Muscle of leg (tissue), 11 donors: Measurements from ENCODE around the gene CACNA2D4. TPM values are rescaled to one million over a fixed set of nuclear protein-coding genes. Genes with fewer than 3 reads are reported as not detected.

ENCODE experiments used
- DNase-seq: peaks from one replicate; pipeline ENCODE4 v3.0.0; 2013
- H3K27ac ChIP-seq: one replicate; pipeline ENCODE4 v1.5.1; 2013; ENCODE audit warnings: mild to moderate bottlenecking, low read length, control low read depth
- H3K27me3 ChIP-seq: one replicate; pipeline ENCODE4 v1.6.1; 2013; ENCODE audit warnings: low read length; ENCODE audit not compliant: control insufficient read depth, insufficient read depth
- H3K36me3 ChIP-seq: one replicate; pipeline ENCODE4 v1.6.1; 2013; ENCODE audit warnings: low read length; ENCODE audit not compliant: control insufficient read depth, insufficient read depth
- H3K4me1 ChIP-seq: one replicate; pipeline ENCODE4 v1.6.1; 2013; ENCODE audit warnings: low read length; ENCODE audit not compliant: control insufficient read depth, insufficient read depth
- H3K4me3 ChIP-seq: one replicate; pipeline ENCODE4 v1.5.1; 2013; ENCODE audit warnings: low read length, control low read depth
- H3K9me3 ChIP-seq: replicated peaks from 2 replicates; pipeline ENCODE4 v1.6.1; 2013; ENCODE audit warnings: low read depth, low read length; ENCODE audit not compliant: control insufficient read depth
- WGBS: methylation state at CpG from one replicate; pipeline ENCODE4 v1.1.5; 2013; ENCODE audit warnings: missing lambda C conversion rate; ENCODE audit not compliant: insufficient coverage; 5-methylcytosine and 5-hydroxymethylcytosine counted together
- polyA plus RNA-seq, 8 donors: library from polyadenylated mRNA; unstranded; fragments of 120-200 nt; gene quantifications; one replicate each; pipeline versions ENCODE4 v1.2.1 to v1.2.3, GENCODE V29; 2013; ENCODE audit warnings: inconsistent platforms in 1 of 8, low replicate concordance in 1 of 8; ENCODE audit not compliant: insufficient read length in 8 of 8, insufficient read depth in 1 of 8
- total RNA-seq: library from RNA; stranded (reverse); fragments of 120-200 nt; gene quantifications from one replicate; pipeline ENCODE4 v1.2.4, GENCODE V29; 2013

CACNA2D4 gene
- total and polyA plus RNA-seq, 9 donors, result 1.4 to 4.2 (median 2.6) TPM

DNA sequence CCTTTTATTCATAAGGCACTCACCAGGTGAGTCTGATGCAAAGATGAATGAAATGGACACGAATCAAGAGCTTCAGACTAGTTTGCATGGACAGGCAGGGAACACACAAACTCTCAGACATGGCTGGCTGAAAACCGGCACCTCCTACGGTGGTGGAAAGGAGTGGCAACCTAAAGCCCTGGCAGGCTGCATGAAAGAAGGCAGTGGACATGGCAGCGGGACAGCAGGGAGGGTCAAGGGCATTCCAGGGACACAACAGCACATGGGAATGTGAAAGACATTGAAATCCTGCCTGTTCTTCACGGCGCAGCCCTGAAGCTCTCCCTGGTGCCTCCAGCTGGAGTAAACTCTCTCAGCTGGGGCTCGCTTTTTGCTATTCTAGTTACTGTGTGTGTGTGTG lies 114.7 kb downstream of the CACNA2D4 start:
- Histone ChIP-seq H3K27ac (no peak overlapping the region), H3K27me3 (no peaks in the 10 kb centered on the region), H3K36me3 (no peaks in the 10 kb centered on the region), H3K4me3 (no peak overlapping the region), H3K9me3 (no peaks in the 10 kb centered on the region), H3K4me1 (peaks cover 19% of the 10 kb centered on the region)
- no peak for DNase-seq
- 71% methylated on average over 4 of the region's 7 CpGs for WGBS

- WGBS, result 36% methylated on average over 2 of the region's 16 CpGs
- H3K4me3 ChIP-seq, result no peak overlapping the region
- H3K27me3 ChIP-seq, result no peaks in the 10 kb centered on the region
- H3K9me3 ChIP-seq, result no peaks in the 10 kb centered on the region
- DNase-seq, result no peak
- no peaks in the 10 kb centered on the region for H3K36me3 ChIP-seq
- H3K4me1 ChIP-seq, result peaks cover 28% of the 10 kb centered on the region
- H3K27ac ChIP-seq, result no peak overlapping the region
Observed at GRCh38 chr12:1801303-1801975, 117.0 kb downstream of the CACNA2D4 start.

DNA sequence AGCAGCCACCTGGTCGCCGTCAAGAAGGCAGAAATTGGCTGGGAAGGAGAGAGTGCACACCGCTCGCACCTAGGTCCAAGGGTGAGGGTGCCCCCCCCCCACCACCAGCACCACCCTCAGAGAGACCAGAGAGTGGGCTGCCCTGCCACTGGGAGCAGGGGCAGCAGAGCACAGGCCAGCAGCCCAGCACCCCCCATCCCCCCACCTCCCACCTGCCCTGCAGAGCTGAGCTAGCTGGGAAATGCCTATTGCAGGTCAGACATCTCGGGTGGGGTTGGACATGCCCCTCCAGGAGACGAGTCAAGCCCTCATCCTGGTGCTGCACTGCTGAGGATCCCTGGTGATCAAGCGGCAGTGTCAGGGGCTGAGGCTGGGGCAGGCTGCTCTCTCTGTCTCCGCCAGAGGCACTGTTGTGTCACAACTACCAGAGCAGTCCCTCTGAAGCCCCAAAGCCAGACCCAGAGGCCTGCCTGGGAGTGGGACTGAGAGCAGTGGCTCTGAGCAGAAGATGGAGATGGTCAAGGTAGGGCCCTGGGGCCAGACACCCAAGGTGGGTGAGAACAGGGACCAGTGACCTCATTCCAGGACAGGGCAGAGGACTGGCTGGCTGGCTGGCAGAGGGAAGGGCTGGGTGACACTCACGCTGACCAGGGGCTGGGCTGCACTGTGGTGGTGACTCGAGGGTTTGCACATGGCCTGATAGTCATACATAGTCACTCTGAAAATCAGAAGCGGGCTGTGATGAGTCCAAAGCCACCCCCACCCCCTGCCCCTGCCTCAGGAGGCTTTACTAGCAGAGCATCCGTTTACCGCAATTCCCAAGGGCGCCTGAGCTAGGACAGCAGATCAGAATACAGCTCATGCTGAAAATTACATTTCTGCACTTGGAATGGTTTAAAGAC lies 117.8 kb downstream of the CACNA2D4 start:
- peaks cover 27% of the 10 kb centered on the region for H3K4me1 ChIP-seq
- no peaks in the 10 kb centered on the region for H3K27me3 ChIP-seq
- WGBS, result 44% methylated on average over 6 of the region's 14 CpGs
- no peaks in the 10 kb centered on the region for H3K36me3 ChIP-seq
- DNase-seq, result no peak
- H3K9me3 ChIP-seq, result no peaks in the 10 kb centered on the region
- no peak overlapping the region for H3K4me3 ChIP-seq
- no peak overlapping the region for H3K27ac ChIP-seq

DNA sequence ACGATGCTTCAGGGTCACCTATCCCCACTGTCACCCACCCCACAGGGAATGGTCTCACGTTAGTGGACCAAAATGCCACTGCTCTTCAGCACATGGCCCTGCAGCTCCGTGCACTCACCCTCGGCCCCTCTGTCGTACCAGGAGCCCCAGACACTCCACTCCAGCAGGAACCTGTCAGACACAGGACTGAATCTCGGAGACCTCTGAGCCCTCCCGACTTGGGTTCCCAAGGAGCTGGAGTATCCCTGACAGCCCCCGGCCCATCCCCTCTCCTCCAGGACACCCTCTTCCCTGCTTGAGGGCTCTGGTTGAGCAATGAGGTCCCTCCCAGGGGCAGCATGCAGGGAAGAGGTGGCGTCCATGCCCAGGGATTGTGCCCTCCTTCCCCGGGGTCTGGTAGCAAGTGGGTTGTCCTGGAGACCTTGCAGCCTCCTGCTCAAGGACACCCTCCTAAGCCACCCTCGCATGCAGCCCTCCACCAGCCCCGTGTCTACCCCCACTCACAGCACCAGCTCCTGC lies 118.5 kb downstream of the CACNA2D4 start:
- 72% methylated on average over 10 of the region's 12 CpGs for WGBS
- H3K27me3 ChIP-seq, result no peaks in the 10 kb centered on the region
- no peak overlapping the region for H3K27ac ChIP-seq
- H3K4me3 ChIP-seq, result no peak overlapping the region
- peaks cover 31% of the 10 kb centered on the region for H3K4me1 ChIP-seq
- no peaks in the 10 kb centered on the region for H3K9me3 ChIP-seq
- DNase-seq, result no peak
- no peaks in the 10 kb centered on the region for H3K36me3 ChIP-seq

- Histone ChIP-seq H3K9me3 (no peaks in the 10 kb centered on the region), H3K27me3 (no peaks in the 10 kb centered on the region), H3K4me1 (peaks cover 31% of the 10 kb centered on the region), H3K36me3 (no peaks in the 10 kb centered on the region), H3K4me3 (no peak overlapping the region), H3K27ac (no peak overlapping the region)
- DNase-seq, result no peak
- 85% methylated on average over 15 of the region's 21 CpGs for WGBS
Observed at GRCh38 chr12:1799051-1799881, 119.2 kb downstream of the CACNA2D4 start.

DNA sequence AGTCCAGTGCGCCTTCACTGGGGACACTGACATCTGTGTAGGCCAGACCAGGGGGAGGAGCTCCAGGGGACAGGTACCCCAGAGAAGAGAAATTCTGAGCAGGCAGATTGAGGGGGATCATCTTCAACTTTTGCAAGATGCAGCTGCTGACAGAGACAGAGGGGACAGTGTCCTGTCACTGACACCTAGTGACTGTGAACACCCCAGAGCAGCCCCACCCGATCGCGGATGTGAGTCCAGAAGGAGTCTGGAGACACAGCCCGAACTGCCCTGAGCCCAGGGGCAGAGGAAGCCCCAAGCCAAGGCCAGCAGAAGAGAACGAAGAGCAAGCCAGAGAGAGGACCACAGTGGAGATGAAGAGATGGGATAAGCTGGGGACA lies 119.8 kb downstream of the CACNA2D4 start:
- WGBS, result 85% methylated on average over 6 of the region's 6 CpGs
- Histone ChIP-seq H3K4me1 (peaks cover 36% of the 10 kb centered on the region), H3K9me3 (no peaks in the 10 kb centered on the region), H3K27me3 (no peaks in the 10 kb centered on the region), H3K36me3 (no peaks in the 10 kb centered on the region), H3K27ac (no peak overlapping the region), H3K4me3 (no peak overlapping the region)
- DNase-seq, result no peak

GRCh38 chr12:1797991-1798640 lies 120.3 kb downstream of the CACNA2D4 start:
- no peak for DNase-seq
- Histone ChIP-seq H3K9me3 (no peaks in the 10 kb centered on the region), H3K27me3 (no peaks in the 10 kb centered on the region), H3K4me3 (no peak overlapping the region), H3K27ac (no peak overlapping the region), H3K4me1 (peaks cover 38% of the 10 kb centered on the region), H3K36me3 (no peaks in the 10 kb centered on the region)
- WGBS, result 87% methylated on average over 22 of the region's 22 CpGs

GRCh38 chr12:1797011-1797901 lies 121.2 kb downstream of the CACNA2D4 start:
- Histone ChIP-seq H3K4me1 (peaks cover 40% of the 10 kb centered on the region), H3K9me3 (no peaks in the 10 kb centered on the region), H3K36me3 (no peaks in the 10 kb centered on the region), H3K4me3 (peak overlapping the region; percentile 58), H3K27ac (peak overlapping the region; percentile 42), H3K27me3 (no peaks in the 10 kb centered on the region)
- peak; percentile 59 for DNase-seq
- WGBS, result 4% methylated on average over 48 of the region's 71 CpGs

DNA sequence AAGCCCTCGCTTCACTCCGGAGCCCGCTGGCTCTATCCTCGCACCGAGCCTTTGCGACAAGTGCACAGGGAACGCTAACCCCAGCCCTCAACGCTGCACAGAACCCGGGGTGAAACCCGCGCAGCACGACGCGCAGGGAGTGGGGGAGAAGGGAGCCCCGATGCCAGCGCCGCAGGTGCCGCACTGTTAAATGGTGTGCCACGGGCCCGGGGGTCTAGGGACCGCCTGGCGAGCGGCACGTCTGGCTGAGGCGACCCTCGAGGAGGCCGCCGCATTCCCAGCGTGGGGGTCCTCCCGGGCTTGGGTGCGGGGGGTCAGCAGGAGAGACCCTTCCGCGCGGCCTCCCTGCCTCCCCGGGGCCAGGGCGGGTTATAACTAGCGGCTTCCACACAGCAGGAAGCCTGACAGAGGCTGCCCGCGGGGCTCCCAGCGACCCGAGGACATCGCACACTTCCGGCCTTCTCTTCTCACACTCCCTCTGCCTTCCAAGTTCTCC lies 121.9 kb downstream of the CACNA2D4 start:
- Histone ChIP-seq H3K27me3 (no peaks in the 10 kb centered on the region), H3K4me3 (peak overlapping the region; percentile 58), H3K4me1 (peaks cover 41% of the 10 kb centered on the region), H3K36me3 (no peaks in the 10 kb centered on the region), H3K27ac (peak overlapping the region; percentile 42), H3K9me3 (no peaks in the 10 kb centered on the region)
- DNase-seq, result peak; percentile 51
- 3% methylated on average over 40 of the region's 43 CpGs for WGBS
